MCF 10A (cell line): ENCODE measurements around the gene NUP50. TPM values are rescaled to one million over a fixed set of nuclear protein-coding genes. Genes with fewer than 3 reads are reported as not detected.

Experiments used
- BruUV-seq: library from RNA; stranded (reverse); fragments of 400-500 nt; replicated peaks from 2 replicates; lab custom pipeline; 2021; lab: Mats Ljungman, UMichigan
- CTCF ChIA-PET: fragments of 300-600 bp; sonication (Branson Sonifier 250); formaldehyde crosslinking; extraction: SDS; loops from one replicate; lab custom pipeline; 2021; ENCODE audit warnings: antibody characterized with exemption, inconsistent platforms; lab: Yijun Ruan, JAX
- POLR2A ChIA-PET: fragments of 300-600, 350-650 bp; sonication (Branson Sonifier 250); formaldehyde crosslinking; extraction: SDS; loops from one replicate; lab custom pipeline; 2020; ENCODE audit warnings: antibody characterized with exemption, inconsistent platforms; lab: Yijun Ruan, JAX
- DNase-seq: peaks from one replicate; pipeline ENCODE4 v3.0.0-alpha.2; 2018; ENCODE audit not compliant: unreplicated experiment
- H3K27ac Mint-ChIP-seq: one replicate; pipeline ENCODE4 v1.8.0; 2022; ENCODE audit warnings: mild to moderate bottlenecking, low read depth, mixed read lengths; ENCODE audit not compliant: unreplicated experiment
- H3K27me3 Mint-ChIP-seq: one replicate; pipeline ENCODE4 v1.8.0; 2022; ENCODE audit warnings: mixed read lengths; ENCODE audit not compliant: insufficient read depth, unreplicated experiment
- H3K36me3 Mint-ChIP-seq: one replicate; pipeline ENCODE4 v1.8.0; 2022; ENCODE audit warnings: mild to moderate bottlenecking, moderate library complexity, mixed read lengths; ENCODE audit not compliant: insufficient read depth, unreplicated experiment
- H3K4me1 Mint-ChIP-seq: one replicate; pipeline ENCODE4 v1.8.0; 2022; ENCODE audit warnings: mixed read lengths; ENCODE audit not compliant: insufficient read depth, unreplicated experiment
- H3K4me3 Mint-ChIP-seq: one replicate; pipeline ENCODE4 v1.8.0; 2022; ENCODE audit warnings: mild to moderate bottlenecking, moderate library complexity, mixed read lengths; ENCODE audit not compliant: unreplicated experiment
- H3K9me3 Mint-ChIP-seq: one replicate; pipeline ENCODE4 v1.8.0; 2022; ENCODE audit warnings: mixed read lengths; ENCODE audit not compliant: unreplicated experiment
- CTCF ChIP-seq: fragments of 200-600 bp; IDR thresholded peaks from one replicate; pipeline ENCODE4 v1.8.0; 2022; ENCODE audit warnings: antibody characterized with exemption, mild to moderate bottlenecking; ENCODE audit not compliant: unreplicated experiment
- intact Hi-C: fragments of 100-400 bp; cut with micrococcal nuclease; formaldehyde crosslinking; loops from 2 replicates; pipeline ENCODE4 v1.14.1; 2022
- total RNA-seq: library from RNA; stranded (reverse); gene quantifications from 2 replicates; pipeline ENCODE4 v1.2.3, GENCODE V29; 2022

Gene NUP50
- total RNA-seq, 1 experiment from 2014 or later = 70.3 TPM

DNA sequence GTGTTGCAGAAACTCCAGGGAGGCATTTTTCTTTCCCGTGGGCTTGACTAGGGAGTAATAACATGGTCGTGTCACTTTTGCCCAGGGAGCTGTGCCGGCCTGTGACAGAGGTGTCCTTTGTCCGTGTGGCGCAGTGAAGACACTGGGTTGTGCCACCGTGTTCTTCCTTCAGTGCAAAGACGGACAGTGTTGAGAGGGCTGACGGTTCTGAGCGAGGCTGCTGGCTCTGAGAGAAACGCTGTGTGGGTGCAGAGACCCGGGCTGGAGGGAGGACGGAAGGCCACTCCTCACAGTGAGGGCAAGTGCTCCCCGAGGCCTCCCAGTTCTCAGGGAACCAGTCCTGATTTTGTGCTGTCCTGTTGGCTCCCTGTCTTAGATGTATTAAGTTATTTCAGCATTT lies 20.2 kb downstream of the NUP50 start:
- TF ChIP-seq CTCF = no peak
- Mint-ChIP-seq H3K9me3 (no peaks in the 10 kb centered on the region), H3K27me3 (no peaks in the 10 kb centered on the region), H3K4me1 (peaks cover 6% of the 10 kb centered on the region), H3K4me3 (no peak overlapping the region), H3K27ac (no peak overlapping the region), H3K36me3 (peaks cover 77% of the 10 kb centered on the region)
- POLR2A ChIA-PET = no interaction called here
- intact Hi-C loops = no loop called here
- no peak for DNase-seq
- no TSS peak for BruUV-seq
- CTCF ChIA-PET = interaction anchor here (0.7 kb wide), 1 partner anchor 82 kb away, joined by 3 read pairs; no protein-coding TSS in a partner anchor

GRCh38 chr22:45185718-45186514 lies 22.2 kb downstream of the NUP50 start:
- Mint-ChIP-seq H3K4me1 (peaks cover 6% of the 10 kb centered on the region), H3K4me3 (no peak overlapping the region), H3K36me3 (peaks cover 69% of the 10 kb centered on the region), H3K27me3 (no peaks in the 10 kb centered on the region), H3K27ac (no peak overlapping the region), H3K9me3 (no peaks in the 10 kb centered on the region)
- ChIA-PET POLR2A (interaction anchor here (0.7 to 1.0 kb wide), 2 partner anchors 21 to 27 kb away, joined by 3 to 4 read pairs; no protein-coding TSS in a partner anchor), CTCF (no interaction called here)
- no peak for DNase-seq
- TF ChIP-seq CTCF = no peak
- no TSS peak for BruUV-seq
- intact Hi-C loops = loop anchor here (5.0 kb wide), 1 partner anchor 76 kb away; no protein-coding TSS in a partner anchor

GRCh38 chr22:45187891-45188290 lies 24.2 kb downstream of the NUP50 start:
- DNase-seq = no peak
- H3K9me3 Mint-ChIP-seq = no peaks in the 10 kb centered on the region
- POLR2A ChIA-PET = interaction anchor here (1.8 kb wide), 1 partner anchor 25 kb away, joined by 4 read pairs; the partner anchor contains the start of gene NUP50
- no peaks in the 10 kb centered on the region for H3K27me3 Mint-ChIP-seq
- CTCF ChIA-PET = interaction anchor here (0.7 kb wide), 1 partner anchor 366 kb away, joined by 3 read pairs; no protein-coding TSS in a partner anchor
- BruUV-seq = no TSS peak
- intact Hi-C loops = loop anchor here (5.0 kb wide), 1 partner anchor 74 kb away; no protein-coding TSS in a partner anchor
- H3K36me3 Mint-ChIP-seq = peaks cover 70% of the 10 kb centered on the region
- no peak for TF ChIP-seq CTCF
- no peak overlapping the region for H3K4me3 Mint-ChIP-seq
- no peak overlapping the region for H3K27ac Mint-ChIP-seq
- H3K4me1 Mint-ChIP-seq = peaks cover 6% of the 10 kb centered on the region

DNA sequence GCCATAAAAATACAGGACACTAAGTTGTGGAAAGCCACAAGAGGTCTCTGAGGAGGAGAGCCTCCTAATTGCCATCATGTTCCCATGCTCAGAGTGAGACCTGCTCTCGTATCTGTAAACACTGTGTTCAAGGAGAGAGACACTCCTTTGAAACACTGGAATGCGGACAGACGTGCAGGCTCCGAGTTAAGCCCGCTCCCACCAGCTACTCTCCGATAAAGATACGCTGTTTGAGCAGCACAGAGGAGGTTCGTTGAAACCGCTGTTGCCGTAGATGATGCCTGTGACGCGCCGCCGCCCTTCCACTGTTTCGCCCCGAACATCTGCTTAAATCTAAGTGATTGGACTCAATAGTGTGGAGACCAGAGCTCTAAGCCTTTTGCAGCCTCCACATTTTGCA lies 25.1 kb downstream of the NUP50 start:
- no TSS peak for BruUV-seq
- no peak overlapping the region for H3K4me3 Mint-ChIP-seq
- intact Hi-C loops = loop anchor here (5.0 kb wide), 1 partner anchor 74 kb away; no protein-coding TSS in a partner anchor
- H3K4me1 Mint-ChIP-seq = peaks cover 6% of the 10 kb centered on the region
- no peak overlapping the region for H3K27ac Mint-ChIP-seq
- TF ChIP-seq CTCF = no peak
- ChIA-PET CTCF (interaction anchor here (0.6 to 0.7 kb wide), 3 partner anchors 86 to 281 kb away, joined by 3 read pairs; no protein-coding TSS in a partner anchor), POLR2A (interaction anchor here (0.6 to 1.8 kb wide), 2 partner anchors 25 to 245 kb away, joined by 3 to 4 read pairs; partner anchors contain the start of gene NUP50)
- peaks cover 61% of the 10 kb centered on the region for H3K36me3 Mint-ChIP-seq
- DNase-seq = no peak
- no peaks in the 10 kb centered on the region for H3K9me3 Mint-ChIP-seq
- H3K27me3 Mint-ChIP-seq = no peaks in the 10 kb centered on the region
